Upper lobe of left lung (tissue), 6 donors: ENCODE measurements around the gene GDAP1L1. TPM values are rescaled to one million over a fixed set of nuclear protein-coding genes. Genes with fewer than 3 reads are reported as not detected.
A peak's percentile ranks its signal among the peaks of the same experiment; 100 is the strongest.

ENCODE experiments used
- ATAC-seq, 2 donors: fragments of 200-7000 bp; cut with Tn5 transposase; one replicate each; pipeline ENCODE4 v1.9.1; 2022; ENCODE audit warnings: mild to moderate bottlenecking in 2 of 2, moderate library complexity in 2 of 2; ENCODE audit not compliant: low FRiP score in 2 of 2
- DNase-seq, 2 donors: peaks; one replicate each; pipeline ENCODE4 v3.0.0-alpha.2; 2019 to 2020
- H3K27ac ChIP-seq, 4 donors: fragments of 200-600 bp; sonication (generic); one replicate each; pipeline ENCODE4 v1.5.1; 2016 to 2019
- H3K27me3 ChIP-seq, 4 donors: fragments of 200-600 bp; sonication (generic); one replicate each; pipeline ENCODE4 v1.5.1; 2017 to 2019
- H3K36me3 ChIP-seq, 4 donors: fragments of 200-600 bp; sonication (generic); one replicate each; pipeline ENCODE4 v1.5.1; 2016 to 2019
- H3K4me1 ChIP-seq, 4 donors: fragments of 200-600 bp; sonication (generic); one replicate each; pipeline ENCODE4 v1.5.1; 2018 to 2019
- H3K4me3 ChIP-seq, 4 donors: fragments of 200-600 bp; sonication (generic); one replicate each; pipeline ENCODE4 v1.5.1; 2017 to 2019; ENCODE audit warnings: mild to moderate bottlenecking in 2 of 4, moderate library complexity in 1 of 4
- H3K9me3 ChIP-seq, 4 donors: fragments of 200-600 bp; sonication (generic); one replicate each; pipeline ENCODE4 v1.5.1; 2018 to 2019
- EP300 ChIP-seq, 4 donors: sonication (generic); formaldehyde crosslinking; IDR thresholded peaks; one replicate each; pipeline ENCODE4 v1.5.1; 2017; ENCODE audit warnings: antibody characterized with exemption in 4 of 4, control low read depth in 2 of 4
- POLR2A ChIP-seq, 4 donors: fragments of 450-650 bp; IDR thresholded peaks; one replicate each; pipeline ENCODE4 v1.5.1; 2016 to 2017; ENCODE audit warnings: antibody characterized with exemption in 4 of 4, mild to moderate bottlenecking in 2 of 4
- POLR2AphosphoS5 ChIP-seq, 2 donors: sonication (generic); formaldehyde crosslinking; IDR thresholded peaks; one replicate each; pipeline ENCODE4 v1.5.1; 2017; ENCODE audit warnings: antibody characterized with exemption in 2 of 2
- WGBS, 2 donors: methylation state at CpG; one replicate each; pipeline ENCODE4 v1.1.5; 2017 to 2018; 5-methylcytosine and 5-hydroxymethylcytosine counted together
- total RNA-seq, 6 donors: library from RNA; depleted of rRNA in 4 of 6; stranded (reverse); fragments of >200 nt in 4 of 6; gene quantifications; one replicate each; pipeline versions ENCODE4 v1.1.0 to v1.2.1, GENCODE V29; 2016 to 2021
- TF ChIP-seq, protein P1 (sequence below), 6 experiments: fragments of 450-650 bp in 4 of 6; fragments of 200-600 bp in 2 of 6; sonication (generic) in 2 of 6; IDR thresholded peaks; one replicate each; pipeline ENCODE4 v1.5.1; 2016 to 2019; ENCODE audit warnings: antibody characterized with exemption in 6 of 6
- donor health status: DM: no; HTN: no; CAD: no; lungs with moderate emphysema.
- donor health status: DM: no; HTN: yes; CAD: no; lungs with severe emphysema.

GDAP1L1 gene
- total RNA-seq, 6 donors from 2014 or later, result not detected

DNA sequence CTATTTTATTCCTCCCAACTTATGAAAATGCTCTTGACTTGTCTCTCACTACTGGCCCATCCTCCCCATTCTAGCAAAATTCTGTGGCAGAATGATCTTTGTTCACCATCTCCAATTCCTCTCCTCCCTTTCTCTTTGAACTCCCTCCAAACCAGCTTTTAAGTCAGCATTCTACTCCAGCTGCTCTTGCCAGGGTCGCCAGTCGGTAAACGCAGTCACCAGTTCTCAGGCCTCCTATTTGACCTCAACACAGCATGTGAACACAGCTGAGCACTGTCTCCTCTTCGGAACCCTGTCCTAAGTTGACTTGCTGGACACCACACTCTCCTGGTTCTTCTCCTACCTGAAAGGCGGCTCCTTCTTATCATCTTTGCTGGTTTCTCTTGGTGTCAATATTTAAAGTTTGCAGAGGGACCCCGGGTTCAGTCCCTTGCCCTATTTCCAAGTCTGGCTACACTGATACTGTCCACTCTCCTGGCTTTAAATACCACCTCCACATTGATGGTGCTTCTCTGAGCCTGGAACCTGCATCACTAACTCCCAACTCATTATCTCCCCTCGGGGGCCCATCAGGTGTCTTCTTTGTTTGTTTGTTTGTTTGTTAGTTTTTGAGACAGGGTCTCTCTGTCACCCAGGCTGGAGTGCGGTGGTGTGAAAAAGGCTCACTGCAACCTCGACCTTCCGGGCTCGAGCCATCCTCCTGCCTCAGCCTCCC is 27.4 kb downstream of the GDAP1L1 start:
- ATAC-seq (no peak), DNase-seq (no peak)
- H3K4me1 ChIP-seq, result no peaks in the 10 kb centered on the region
- H3K27me3 ChIP-seq, result no peaks in the 10 kb centered on the region
- H3K9me3 ChIP-seq, result no peaks in the 10 kb centered on the region
- WGBS, 2 donors, result 82% methylated on average over 11 of the region's 11 CpGs
- no peak overlapping the region for H3K27ac ChIP-seq
- H3K36me3 ChIP-seq, result peaks cover 0 to 4% (median 0%) of the 10 kb centered on the region in 4 donors
- TF ChIP-seq EP300 (IDR thresholded peaks at IDR 0.05), result no peak
- TF ChIP-seq, protein P1, sequence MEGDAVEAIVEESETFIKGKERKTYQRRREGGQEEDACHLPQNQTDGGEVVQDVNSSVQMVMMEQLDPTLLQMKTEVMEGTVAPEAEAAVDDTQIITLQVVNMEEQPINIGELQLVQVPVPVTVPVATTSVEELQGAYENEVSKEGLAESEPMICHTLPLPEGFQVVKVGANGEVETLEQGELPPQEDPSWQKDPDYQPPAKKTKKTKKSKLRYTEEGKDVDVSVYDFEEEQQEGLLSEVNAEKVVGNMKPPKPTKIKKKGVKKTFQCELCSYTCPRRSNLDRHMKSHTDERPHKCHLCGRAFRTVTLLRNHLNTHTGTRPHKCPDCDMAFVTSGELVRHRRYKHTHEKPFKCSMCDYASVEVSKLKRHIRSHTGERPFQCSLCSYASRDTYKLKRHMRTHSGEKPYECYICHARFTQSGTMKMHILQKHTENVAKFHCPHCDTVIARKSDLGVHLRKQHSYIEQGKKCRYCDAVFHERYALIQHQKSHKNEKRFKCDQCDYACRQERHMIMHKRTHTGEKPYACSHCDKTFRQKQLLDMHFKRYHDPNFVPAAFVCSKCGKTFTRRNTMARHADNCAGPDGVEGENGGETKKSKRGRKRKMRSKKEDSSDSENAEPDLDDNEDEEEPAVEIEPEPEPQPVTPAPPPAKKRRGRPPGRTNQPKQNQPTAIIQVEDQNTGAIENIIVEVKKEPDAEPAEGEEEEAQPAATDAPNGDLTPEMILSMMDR (IDR thresholded peaks at IDR 0.05), result no peak
- no peak overlapping the region for H3K4me3 ChIP-seq

DNA sequence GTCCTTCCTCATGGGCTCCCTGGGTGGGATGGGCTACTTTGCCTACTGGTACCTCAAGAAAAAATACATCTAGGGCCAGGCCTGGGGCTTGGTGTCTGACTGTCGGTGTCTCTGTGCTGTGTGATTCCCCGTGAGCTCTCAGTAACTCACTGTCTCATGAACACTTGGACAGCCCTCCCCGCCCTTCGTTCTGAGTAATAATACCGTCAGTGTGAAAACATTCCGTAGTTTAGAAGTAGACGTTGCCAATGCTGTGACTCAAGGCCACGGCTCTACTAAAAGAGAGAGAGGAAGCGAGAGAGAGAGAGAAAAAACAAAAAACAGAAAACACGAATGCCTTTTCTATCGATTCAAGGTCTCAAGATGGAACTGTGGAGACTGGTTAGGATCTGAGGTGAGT is 32.1 kb downstream of the GDAP1L1 start:
- ATAC-seq (peak in 1 of 2 donors; percentile 89), DNase-seq (no peak)
- 92 to 95% methylated on average over 11 of the region's 11 CpGs for WGBS, 2 donors
- no peaks in the 10 kb centered on the region for H3K27me3 ChIP-seq
- TF ChIP-seq, protein P1 (IDR thresholded peaks at IDR 0.05), result no peak
- TF ChIP-seq POLR2AphosphoS5 (IDR thresholded peaks at IDR 0.05) (no peak), POLR2A (IDR thresholded peaks at IDR 0.05) (no peak), EP300 (IDR thresholded peaks at IDR 0.05) (no peak)
- no peak overlapping the region for H3K4me3 ChIP-seq
- H3K9me3 ChIP-seq, result no peaks in the 10 kb centered on the region
- no peaks in the 10 kb centered on the region for H3K36me3 ChIP-seq
- no peaks in the 10 kb centered on the region for H3K4me1 ChIP-seq
- H3K27ac ChIP-seq, result no peak overlapping the region

DNA sequence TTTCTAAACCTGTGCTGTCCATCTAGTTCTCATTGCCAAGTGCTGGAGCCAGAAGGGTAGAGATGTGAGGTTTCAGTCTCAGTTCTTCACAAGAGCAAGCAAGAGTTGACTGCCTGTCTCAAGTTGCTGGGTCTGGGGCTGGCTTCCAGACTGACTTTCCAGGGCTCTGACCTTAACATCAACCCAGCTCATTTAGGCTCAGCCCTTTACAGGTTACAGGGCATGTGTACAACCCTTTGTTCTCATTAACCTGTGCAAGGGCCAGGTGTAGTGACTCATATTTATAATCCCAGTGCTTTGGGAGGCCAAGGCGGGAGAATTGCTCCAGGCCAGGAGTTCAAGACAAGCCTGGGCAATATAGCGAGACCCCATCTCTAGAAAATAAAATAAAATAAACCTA is 33.3 kb downstream of the GDAP1L1 start:
- DNase-seq (no peak), ATAC-seq (no peak)
- Histone ChIP-seq H3K9me3 (no peaks in the 10 kb centered on the region), H3K36me3 (no peaks in the 10 kb centered on the region), H3K27me3 (no peaks in the 10 kb centered on the region), H3K4me3 (no peak overlapping the region), H3K4me1 (no peaks in the 10 kb centered on the region), H3K27ac (no peak overlapping the region)
- TF ChIP-seq EP300 (IDR thresholded peaks at IDR 0.05) (no peak), POLR2A (IDR thresholded peaks at IDR 0.05) (no peak), POLR2AphosphoS5 (IDR thresholded peaks at IDR 0.05) (no peak)
- TF ChIP-seq, protein P1 (IDR thresholded peaks at IDR 0.05), result no peak
- 92 to 94% methylated on average over 2 of the region's 2 CpGs for WGBS, 2 donors

GRCh38 chr20:44282192-44282591 is 35.1 kb downstream of the GDAP1L1 start:
- Histone ChIP-seq H3K36me3 (no peaks in the 10 kb centered on the region), H3K27ac (no peak overlapping the region), H3K27me3 (no peaks in the 10 kb centered on the region), H3K9me3 (no peaks in the 10 kb centered on the region), H3K4me1 (no peaks in the 10 kb centered on the region), H3K4me3 (no peak overlapping the region)
- 69% methylated on average over 3 of the region's 3 CpGs for WGBS, 2 donors
- DNase-seq (no peak), ATAC-seq (no peak)
- TF ChIP-seq POLR2AphosphoS5 (IDR thresholded peaks at IDR 0.05) (no peak), EP300 (IDR thresholded peaks at IDR 0.05) (no peak), POLR2A (IDR thresholded peaks at IDR 0.05) (no peak)
- TF ChIP-seq, protein P1 (IDR thresholded peaks at IDR 0.05), result no peak

GRCh38 chr20:44284032-44284431 is 36.9 kb downstream of the GDAP1L1 start:
- Histone ChIP-seq H3K4me3 (no peak overlapping the region), H3K27ac (no peak overlapping the region), H3K27me3 (no peaks in the 10 kb centered on the region), H3K36me3 (no peaks in the 10 kb centered on the region), H3K4me1 (no peaks in the 10 kb centered on the region), H3K9me3 (no peaks in the 10 kb centered on the region)
- no peak for DNase-seq
- WGBS, 2 donors, result 95 to 100% methylated on average over 1 of the region's 1 CpG
- no peak for ATAC-seq
- no peak for TF ChIP-seq POLR2AphosphoS5 (IDR thresholded peaks at IDR 0.05)
